H7 (cell line): ENCODE results near the gene FBXO36. TPM values are rescaled to one million over a fixed set of nuclear protein-coding genes. Genes with fewer than 3 reads are reported as not detected.

Source experiments
- DNase-seq: peaks from one replicate; pipeline ENCODE4 v3.0.0; 2012
- H3K27me3 ChIP-seq: 2 replicates; pipeline ENCODE4 v1.6.0; 2011; ENCODE audit warnings: mild to moderate bottlenecking, low read length; ENCODE audit not compliant: control insufficient read depth, insufficient read depth
- H3K36me3 ChIP-seq: replicated peaks from 2 replicates; pipeline ENCODE4 v1.5.1; 2011; ENCODE audit warnings: low read length; ENCODE audit not compliant: control insufficient read depth, insufficient read depth
- H3K4me3 ChIP-seq: 2 replicates; pipeline ENCODE4 v1.5.1; 2011; ENCODE audit warnings: low read depth, mild to moderate bottlenecking, control low read depth, low read length, moderate library complexity; ENCODE audit not compliant: insufficient read depth
- total RNA-seq: library from RNA; depleted of rRNA; stranded (reverse); fragments of >200 nt; shearing (Covaris generic); gene quantifications from 2 replicates; pipeline ENCODE4 v1.2.3, GENCODE V29; 2014; rRNA removed

FBXO36 gene
- total RNA-seq, result 7.9 and 10.2 TPM in 2 replicates

DNA sequence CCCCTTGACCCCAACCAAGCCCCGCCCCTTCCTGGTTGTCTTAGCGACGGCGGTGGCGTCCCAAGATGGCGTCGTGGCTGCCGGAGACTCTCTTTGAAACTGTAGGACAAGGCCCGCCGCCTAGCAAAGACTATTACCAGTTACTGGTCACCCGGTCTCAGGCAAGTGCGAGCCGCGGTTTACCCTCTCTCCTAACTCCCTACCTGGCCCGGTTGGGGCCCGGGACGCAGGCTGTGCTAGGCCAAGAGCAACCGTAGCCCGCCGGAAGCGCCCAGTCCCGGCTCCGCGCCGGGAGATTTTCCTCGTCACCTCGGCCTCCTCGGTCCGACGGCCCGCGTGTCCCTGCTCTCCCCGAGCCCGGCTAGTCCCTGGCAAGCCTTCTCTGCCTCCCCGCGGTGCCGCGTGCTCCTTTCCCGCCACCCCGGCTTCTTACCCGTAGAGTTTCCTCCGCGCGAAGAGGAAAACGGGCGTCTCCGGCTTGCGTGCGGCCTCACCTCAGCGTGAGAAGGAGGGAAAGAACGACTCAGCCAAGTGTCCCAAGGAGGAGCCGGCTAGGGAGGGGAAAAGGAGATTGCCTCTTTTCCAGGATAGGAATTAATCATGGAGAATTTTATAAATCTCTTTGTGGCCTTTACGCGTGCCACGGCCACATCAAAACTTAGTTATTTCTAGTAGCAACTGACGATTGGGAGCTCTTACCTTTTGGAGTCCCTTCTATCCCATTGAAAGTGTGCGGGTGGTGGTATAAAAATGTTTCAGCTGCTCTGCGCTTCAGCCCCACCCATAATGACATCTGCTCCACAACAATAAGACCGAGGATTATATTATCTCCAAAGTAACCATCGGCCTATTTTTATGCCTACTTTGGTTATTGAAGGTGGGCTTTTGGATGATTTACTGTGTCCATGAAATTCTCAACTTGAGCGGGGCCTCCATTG is at the start of gene FBXO36:
TSS of gene FBXO36 (plus strand) at position 55 of the 938 bp plus-strand sequence. CDS start at position 66, 11 bp downstream.
- peak; percentile 75 for DNase-seq
- no peaks in the 10 kb centered on the region for H3K27me3 ChIP-seq
- peak within 1 kb of the TSS; percentile 82 for H3K4me3 ChIP-seq
- H3K36me3 ChIP-seq, result no peaks in the 10 kb centered on the region

DNA sequence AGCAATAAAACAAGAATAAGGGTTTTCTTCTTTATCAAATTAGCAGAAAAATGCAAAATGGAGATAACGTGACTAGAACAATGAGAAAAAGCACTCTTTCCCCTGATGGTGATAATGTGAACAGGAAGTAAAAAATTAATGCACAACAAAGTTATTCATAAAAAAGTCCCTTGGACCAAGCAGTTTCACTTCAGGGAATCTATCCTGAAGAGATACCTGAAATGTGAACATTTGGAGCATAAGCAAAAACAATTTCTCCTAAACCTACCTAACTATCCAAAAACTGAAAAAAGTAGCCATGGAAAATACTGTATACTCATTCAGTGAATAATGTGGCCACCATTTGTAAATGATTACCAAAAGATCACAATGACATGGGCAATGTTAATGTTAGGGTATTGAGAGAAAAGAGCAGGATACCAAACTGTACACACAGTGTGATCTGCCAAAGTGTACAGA is 49.2 kb upstream of the FBXO36 start:
- no peak for DNase-seq
- H3K27me3 ChIP-seq, result no peaks in the 10 kb centered on the region
- H3K36me3 ChIP-seq, result no peaks in the 10 kb centered on the region
- no peak overlapping the region for H3K4me3 ChIP-seq

GRCh38 chr2:229874647-229875046 is 47.7 kb upstream of the FBXO36 start:
- no peaks in the 10 kb centered on the region; the same call in 1 of the 2 replicates for H3K36me3 ChIP-seq

GRCh38 chr2:229875549-229875948 is 46.8 kb upstream of the FBXO36 start:
- DNase-seq, result no peak
- Histone ChIP-seq H3K27me3 (no peaks in the 10 kb centered on the region), H3K4me3 (no peak overlapping the region), H3K36me3 (no peaks in the 10 kb centered on the region; the same call in 1 of the 2 replicates)

More at GRCh38 chr2:229874647-229875046, 47.7 kb upstream of the FBXO36 start:
- H3K4me3 ChIP-seq, result no peak overlapping the region
- H3K27me3 ChIP-seq, result no peaks in the 10 kb centered on the region
- no peak for DNase-seq

DNA sequence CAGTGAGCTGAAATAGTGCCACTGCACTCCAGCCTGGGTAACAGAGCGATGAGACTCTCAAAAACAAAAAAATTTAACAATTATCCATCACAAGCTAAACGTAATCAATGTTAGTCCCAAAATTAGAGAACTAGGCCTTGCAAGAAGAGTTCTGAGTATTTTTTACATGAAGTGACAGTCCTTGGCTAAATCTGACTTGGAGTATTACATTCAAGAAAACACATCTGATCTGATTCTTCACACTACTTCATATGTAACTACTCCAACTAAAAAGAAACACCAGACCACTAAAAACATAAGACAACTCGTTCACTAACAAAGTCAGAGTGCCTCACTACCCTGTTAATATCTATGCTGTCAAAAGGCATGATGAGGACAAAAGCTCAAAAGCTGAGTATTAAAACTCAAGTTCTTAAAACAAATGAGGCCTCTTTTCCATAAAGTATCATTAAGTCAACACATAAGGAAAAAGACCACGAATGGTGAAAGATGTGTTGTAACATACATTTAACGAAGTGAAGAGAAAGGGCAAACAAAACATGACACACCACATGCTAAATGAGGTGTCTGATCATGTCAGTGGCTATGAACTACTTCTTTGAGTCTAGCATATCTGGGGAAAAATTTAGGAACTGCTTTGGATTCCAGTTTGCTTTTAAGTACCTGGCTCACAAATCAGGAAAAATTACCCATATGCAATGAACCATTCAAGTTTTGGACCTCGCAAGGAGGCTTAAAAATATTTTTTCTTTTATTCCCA is 42.9 kb upstream of the FBXO36 start:
- Histone ChIP-seq H3K36me3 (no peaks in the 10 kb centered on the region; the same call in 1 of the 2 replicates), H3K4me3 (no peak overlapping the region), H3K27me3 (no peaks in the 10 kb centered on the region)
- no peak for DNase-seq

- no peaks in the 10 kb centered on the region for H3K27me3 ChIP-seq
- no peak for DNase-seq
- H3K4me3 ChIP-seq, result no peak overlapping the region
- no peaks in the 10 kb centered on the region; the same call in 1 of the 2 replicates for H3K36me3 ChIP-seq
These were observed 41.3 kb upstream of the FBXO36 start for GRCh38 chr2:229880892-229881586.

- no peak overlapping the region for H3K4me3 ChIP-seq
- H3K27me3 ChIP-seq, result no peaks in the 10 kb centered on the region
- DNase-seq, result no peak
- H3K36me3 ChIP-seq, result no peaks in the 10 kb centered on the region; the same call in 1 of the 2 replicates
These were observed 39.7 kb upstream of the FBXO36 start for GRCh38 chr2:229882583-229882982.

DNA sequence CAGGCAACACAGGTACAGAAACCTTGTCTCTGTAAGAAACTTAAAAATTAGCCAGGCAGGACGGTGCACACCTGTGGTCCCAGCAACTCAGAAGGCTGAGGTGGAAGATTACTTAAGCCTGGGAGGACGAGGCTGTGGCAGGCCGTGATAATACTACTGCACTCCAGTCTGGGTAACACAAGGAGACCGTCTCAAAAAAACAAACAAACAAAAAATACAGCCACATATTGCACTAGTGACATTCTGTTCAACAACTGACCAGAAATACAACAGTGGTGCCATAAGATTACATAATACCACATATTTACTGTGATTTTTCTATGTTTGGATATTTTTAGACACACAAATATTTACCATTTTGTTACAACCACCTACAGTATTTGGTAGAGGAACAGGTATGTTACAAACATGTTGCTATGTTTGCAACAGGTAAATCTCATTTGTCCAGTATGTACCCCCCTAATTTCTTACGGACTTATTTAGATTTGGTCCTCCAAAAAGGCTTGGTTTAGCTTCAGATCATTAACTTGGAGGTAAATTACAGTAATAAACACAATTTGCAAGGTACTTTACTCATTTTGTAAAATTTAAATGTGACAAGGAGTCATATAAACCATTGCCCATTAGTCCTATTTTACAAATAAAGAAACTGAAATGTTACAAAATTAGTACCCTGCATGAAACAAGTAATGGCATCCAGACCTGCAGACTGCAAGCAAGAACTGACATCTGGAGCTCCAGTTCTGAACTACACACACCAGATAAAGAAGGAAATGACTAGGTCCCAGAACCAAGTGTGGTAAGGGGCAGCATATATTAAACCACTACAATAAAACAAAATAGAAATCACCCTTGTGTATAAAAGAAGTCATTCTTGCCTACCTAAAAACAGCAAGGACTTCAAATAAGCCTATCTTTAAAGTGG is 37.3 kb upstream of the FBXO36 start:
- DNase-seq, result no peak
- Histone ChIP-seq H3K36me3 (no peaks in the 10 kb centered on the region), H3K27me3 (no peaks in the 10 kb centered on the region), H3K4me3 (no peak overlapping the region)

- DNase-seq, result no peak
- Histone ChIP-seq H3K27me3 (no peaks in the 10 kb centered on the region), H3K4me3 (no peak overlapping the region), H3K36me3 (no peaks in the 10 kb centered on the region)
These were observed 34.9 kb upstream of the FBXO36 start for GRCh38 chr2:229887441-229887840.

DNA sequence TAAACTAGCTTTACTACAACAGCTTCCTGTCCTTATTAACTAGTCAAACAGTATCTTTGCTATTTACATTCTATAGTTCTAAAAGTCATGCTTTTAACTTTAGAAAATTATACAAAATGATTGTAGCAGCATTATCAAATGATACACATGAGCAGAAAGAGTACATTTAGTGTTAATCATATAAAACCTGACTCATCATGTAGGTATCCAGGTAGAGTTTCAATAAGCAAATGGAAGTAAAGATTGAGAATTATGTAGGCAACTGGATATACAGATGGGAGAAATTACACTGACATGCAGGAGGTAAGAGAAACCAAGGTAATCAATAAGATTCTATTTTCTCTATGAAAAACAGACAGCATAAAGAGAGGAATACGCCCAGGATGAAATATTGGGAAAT is 34.3 kb upstream of the FBXO36 start:
- H3K36me3 ChIP-seq, result no peaks in the 10 kb centered on the region
- no peak overlapping the region for H3K4me3 ChIP-seq
- no peaks in the 10 kb centered on the region for H3K27me3 ChIP-seq
- DNase-seq, result no peak

DNA sequence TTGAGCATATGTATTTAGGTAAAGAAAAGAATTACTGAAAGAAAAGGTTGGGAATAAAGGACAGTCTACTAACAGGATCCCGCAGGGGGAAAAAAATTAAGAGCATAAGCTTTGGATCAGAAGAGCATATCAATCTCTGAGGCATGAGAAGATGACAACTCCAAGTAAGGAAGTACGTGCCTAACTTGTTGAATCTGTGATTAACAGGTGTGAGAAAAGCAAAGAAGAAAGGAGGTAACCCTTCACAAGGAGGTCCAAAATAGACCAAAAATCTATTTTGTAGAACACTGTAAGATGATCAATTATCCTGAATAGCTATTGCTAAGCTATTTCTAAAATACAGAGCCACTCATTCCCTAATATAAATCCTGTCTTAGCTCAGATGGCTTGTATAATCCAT is 33.3 kb upstream of the FBXO36 start:
- no peaks in the 10 kb centered on the region for H3K27me3 ChIP-seq
- H3K36me3 ChIP-seq, result no peaks in the 10 kb centered on the region
- DNase-seq, result no peak
- H3K4me3 ChIP-seq, result no peak overlapping the region

GRCh38 chr2:229896857-229897256 is 25.4 kb upstream of the FBXO36 start:
- no peaks in the 10 kb centered on the region for H3K27me3 ChIP-seq
- DNase-seq, result no peak
- no peaks in the 10 kb centered on the region for H3K36me3 ChIP-seq
- no peak overlapping the region for H3K4me3 ChIP-seq

DNA sequence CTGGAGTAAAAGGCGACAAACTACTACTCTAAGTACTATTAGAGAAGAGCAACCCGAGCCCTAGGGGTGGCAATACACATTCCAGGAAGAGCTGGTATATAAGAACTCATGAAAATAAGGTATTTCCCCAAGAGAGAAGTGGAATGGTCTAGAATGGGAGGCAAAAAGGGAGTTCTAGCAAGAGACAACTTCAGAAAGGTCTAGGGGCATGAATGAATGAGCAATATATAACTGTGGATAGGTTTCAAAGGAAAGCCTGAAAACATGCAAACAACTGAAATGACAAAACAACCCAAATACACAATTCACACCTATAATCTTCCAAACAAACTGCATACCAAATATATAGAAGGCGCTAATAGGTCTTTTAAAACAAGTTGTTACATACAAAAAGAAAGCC is 22.7 kb upstream of the FBXO36 start:
- H3K27me3 ChIP-seq, result no peaks in the 10 kb centered on the region
- DNase-seq, result no peak
- H3K4me3 ChIP-seq, result no peak overlapping the region
- H3K36me3 ChIP-seq, result no peaks in the 10 kb centered on the region
